Esophagus squamous epithelium (tissue), 4 donors: ENCODE measurements around the gene RGCC.
"Not testable (repeated sequence)": the region's sequence is repeated elsewhere in the genome, so short reads cannot be mapped to it uniquely, and the experiment has no call there.

Experiments
- CTCF ChIP-seq, 6 experiments: fragments of 450-650 bp in 4 of 6; fragments of 200-600 bp in 2 of 6; sonication (generic) in 2 of 6; IDR thresholded peaks; one replicate each; pipeline ENCODE4 v1.5.1; 2016 to 2019; ENCODE audit warnings: antibody characterized with exemption in 6 of 6, mild to moderate bottlenecking in 4 of 6, moderate library complexity in 4 of 6
- POLR2A ChIP-seq, 4 donors: fragments of 450-650 bp; IDR thresholded peaks; one replicate each; pipeline ENCODE4 v1.6.1; 2017; ENCODE audit warnings: antibody characterized with exemption in 4 of 4, mild to moderate bottlenecking in 4 of 4, moderate library complexity in 3 of 4

DNA sequence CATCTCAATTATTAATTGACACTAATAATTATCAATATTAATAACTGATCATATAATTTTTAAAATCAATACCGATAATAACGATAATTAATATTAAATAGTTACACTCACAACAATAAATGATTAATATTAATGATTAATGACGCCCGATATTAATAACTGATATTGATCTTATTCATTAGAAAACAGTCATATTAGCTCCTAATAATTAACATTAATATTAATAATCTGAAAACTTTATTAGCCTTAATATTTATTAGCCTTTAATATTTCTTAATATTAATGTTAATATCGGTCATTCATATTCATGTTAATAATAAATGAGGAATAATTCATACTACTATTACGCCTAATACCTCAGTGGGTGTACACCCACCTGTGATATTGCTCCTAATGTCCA lies 32.7 kb upstream of the RGCC start:
- TF ChIP-seq CTCF, POLR2A (IDR thresholded peaks at IDR 0.05): not testable (repeated sequence)
